ENCODE results near the gene STYXL1.
"Not testable (repeated sequence)": the region's sequence is repeated elsewhere in the genome, so short reads cannot be mapped to it uniquely, and the experiment has no call there.

STYXL1 gene

DNA sequence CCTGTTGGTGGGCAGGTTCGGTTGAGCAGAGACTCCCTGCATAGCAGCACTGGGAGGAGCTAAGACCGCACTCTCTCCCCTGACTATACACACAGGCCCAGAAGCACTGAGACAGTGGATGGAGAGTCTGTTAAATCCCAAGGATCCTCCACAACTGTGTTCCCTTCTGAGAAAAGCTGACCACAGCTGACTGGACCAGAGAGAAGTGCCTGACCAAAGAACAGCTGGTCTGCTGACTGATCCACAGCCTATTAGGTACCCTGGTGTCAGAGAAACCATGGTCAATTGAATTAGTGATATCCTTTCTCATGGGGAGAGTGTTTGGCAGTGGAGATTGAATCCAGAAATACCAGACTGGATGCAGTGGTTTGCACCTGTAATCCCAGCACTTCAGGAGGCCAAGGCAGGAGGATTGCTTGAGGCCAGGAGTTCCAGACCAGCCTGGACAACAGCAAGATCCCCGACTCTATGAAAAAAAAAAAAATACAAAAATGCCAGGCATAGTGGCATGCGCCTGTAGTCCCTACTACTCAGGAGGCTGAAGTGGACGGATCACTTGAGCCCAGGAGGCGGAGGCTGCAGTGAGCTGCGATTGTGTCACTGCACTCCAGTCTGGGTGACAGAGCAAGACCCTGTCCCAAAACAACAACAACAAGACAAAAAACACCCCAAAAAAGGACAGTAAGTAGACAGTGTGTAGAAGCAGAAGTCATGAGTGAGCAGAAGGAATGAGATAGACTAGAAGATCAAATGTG, 25.6 kb downstream of the STYXL1 start:
- DNase-seq, result no peak

DNA sequence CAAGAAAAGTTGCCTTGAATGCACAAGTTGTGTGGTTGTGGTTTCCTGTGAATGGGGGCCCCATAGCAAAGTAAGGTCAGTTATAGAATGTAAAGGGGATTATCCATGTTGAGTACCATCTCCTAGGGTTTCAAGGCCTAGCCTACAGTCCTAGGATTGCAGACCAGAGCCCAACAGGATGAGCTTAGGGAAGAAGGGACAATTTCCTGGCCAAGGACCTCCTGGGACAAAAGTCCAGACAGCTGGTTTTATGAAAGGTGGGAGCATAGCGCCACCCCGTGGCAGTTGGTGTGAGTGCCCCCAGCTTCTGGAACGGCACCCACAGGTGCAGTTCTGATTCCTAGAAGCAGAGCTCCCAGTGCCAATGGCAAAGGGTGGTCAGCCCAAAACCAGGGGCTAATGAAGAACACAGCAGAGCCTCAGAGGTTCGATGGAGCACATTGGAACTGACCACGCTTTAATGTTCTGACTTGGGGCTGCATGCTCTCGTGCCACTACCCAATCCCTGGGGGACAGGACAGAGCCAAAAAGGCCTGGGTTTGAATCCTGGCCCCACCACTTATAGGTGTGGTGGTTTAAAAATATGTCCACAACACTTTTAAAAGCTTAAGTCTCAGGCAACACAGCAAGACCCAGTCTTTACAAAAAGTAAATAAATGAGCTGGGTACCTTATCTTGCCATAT, 27.6 kb downstream of the STYXL1 start:
- DNase-seq, result peak; percentile 74

DNA sequence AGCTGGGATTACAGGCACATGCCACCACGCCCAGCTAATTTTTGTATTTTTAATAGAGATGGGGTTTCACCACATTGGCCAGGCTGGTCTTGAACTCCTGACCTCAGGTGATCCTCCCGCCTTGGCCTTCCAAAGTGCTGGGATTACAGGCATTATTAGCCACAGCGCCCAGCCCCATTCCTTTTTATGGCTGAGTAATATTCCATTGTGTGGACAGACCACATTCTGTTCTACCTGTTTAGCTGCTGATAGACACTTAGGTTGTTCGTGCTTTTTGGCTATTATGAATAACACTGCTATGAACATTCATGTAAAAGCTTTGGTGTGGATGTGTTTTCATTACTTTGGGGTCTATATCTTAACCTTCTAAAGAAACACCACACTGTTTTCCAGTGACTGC, 29.3 kb downstream of the STYXL1 start:
- not testable (repeated sequence) for DNase-seq

DNA sequence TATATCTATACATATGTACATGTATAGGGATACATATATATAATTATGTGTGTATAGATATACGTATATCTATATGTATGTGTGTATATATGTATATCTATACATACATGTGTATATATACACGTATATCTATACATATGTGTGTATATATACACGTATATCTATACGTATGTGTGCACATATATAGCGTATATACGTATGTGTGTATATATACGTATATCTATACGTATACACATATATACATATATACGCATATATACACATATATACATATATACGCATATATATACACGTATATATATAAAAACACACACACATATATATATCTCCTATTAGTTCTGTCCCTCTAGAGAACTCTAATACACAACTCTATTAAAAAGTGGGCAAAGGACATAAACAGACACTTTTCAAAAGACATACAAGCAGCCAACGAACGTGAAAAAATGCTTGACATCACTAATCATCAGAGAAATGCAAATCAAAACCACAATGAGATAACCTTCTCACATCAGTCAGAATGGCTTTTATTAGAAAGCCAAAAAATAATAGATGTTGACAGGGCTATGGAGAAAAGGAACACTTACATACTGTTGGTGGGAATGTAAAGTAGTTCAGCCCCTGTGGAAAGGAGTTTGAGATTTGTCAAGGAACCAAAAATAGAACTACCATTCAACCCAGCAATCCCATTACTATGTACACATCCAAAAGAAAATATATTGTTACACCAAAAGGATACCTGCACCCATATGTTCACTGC, 31.4 kb downstream of the STYXL1 start:
- no peak for DNase-seq

DNA sequence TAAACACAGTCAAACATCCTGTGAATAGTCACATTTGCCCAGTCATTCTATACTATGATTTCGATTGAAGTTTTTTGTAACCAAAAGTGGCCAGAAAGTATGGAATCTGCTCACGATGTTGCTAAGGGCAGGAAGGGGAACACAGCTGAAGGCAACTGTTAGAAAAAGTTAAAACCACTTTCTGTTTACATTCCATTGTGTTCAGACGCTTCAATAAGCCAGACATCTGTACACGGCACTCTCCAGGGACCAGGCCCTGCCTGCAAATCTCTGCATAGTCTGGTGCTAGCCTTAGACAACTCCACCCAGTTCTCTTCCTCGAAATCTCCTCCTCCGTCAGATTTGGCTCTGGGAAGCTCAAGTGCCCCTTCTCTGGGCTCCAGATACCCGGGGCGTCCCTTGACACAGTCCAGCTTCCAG, 36.3 kb downstream of the STYXL1 start:
- no peak for DNase-seq

DNA sequence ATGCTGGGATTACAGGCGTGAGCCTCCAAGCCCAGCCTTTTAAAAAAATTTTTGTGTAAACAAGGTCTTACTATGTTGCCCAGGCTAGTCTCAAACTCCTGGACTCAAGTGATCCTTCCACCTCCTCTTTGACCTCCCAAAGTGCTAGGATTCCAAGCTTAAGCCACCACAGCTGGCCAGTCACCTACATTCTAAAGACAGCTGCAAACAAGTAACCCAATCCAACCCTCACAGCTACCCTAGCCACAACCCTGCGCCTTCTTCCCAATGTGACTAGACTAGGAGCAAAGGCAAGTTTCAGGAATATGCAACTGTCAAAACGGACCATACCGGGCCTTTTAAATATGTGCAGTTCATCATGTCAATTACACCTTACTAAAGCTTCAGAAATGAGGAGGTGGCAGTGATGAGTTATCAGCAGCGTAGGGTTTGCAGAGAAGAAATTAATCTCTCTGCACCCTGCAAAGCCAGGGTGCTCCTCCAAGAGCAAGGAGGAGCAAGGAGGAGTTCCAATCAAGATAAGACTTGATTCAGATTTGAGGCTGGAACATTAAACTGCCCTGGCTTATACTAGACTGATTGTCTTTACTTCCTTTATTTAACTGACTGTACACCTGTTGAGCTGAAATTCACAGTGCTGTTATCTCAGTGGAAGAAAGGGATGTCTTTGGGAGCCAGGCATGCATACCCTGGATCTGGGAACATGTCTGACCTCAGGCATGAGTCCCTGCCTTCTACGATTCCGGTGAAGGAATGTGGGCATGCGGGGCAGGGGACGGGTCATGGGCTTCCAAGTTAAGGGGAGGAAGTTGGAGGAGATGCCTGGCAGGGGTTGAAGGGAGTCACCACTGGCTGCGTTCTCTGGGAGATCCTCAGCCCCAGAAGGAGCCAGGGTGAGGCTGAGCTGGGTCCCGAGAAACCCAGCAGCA, 37.9 kb downstream of the STYXL1 start:
- no peak for DNase-seq

DNA sequence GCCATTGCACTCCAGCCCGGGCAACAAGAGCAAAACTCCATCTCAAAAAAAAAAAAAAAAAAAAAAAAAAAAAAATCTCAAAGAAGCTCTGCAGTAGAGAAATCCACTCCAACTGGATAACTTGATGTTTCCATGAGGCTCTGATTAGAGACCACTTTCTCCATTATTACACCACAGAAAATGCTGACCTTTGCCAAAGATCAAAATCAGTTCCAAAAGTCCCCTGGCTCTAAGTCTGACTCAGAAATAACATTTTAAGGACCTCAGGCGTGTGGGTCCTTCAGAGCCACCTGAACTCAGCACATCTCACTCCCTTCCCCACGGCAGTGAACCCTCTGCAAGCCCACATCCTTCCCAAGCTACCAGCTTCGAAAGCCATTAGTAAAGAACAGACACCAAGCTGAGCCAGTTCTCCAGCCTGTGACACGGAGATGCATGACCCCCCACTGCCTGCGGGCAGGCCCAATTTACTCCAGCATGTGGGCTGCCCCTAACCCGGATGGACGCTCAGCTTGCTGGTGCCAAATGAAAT, 39.6 kb downstream of the STYXL1 start:
- DNase-seq, result peak; percentile 63

DNA sequence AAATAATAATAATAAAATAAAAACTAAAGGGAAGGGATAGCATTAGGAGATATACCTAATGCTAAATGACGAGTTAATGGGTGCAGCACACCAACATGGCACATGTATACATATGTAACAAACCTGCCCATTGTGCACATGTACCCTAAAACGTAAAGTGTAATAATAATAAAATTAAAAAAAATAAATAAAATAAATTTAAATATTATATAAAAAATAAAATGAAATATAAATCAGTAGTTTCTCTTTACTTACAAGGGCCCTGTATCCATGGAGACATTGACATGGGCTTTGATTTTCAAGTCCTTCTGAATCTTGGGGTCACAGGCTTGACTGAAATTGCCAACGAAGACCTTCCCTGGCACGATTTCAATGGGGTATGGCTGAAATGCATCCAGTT, 42.8 kb downstream of the STYXL1 start:
- not testable (repeated sequence) for DNase-seq

DNA sequence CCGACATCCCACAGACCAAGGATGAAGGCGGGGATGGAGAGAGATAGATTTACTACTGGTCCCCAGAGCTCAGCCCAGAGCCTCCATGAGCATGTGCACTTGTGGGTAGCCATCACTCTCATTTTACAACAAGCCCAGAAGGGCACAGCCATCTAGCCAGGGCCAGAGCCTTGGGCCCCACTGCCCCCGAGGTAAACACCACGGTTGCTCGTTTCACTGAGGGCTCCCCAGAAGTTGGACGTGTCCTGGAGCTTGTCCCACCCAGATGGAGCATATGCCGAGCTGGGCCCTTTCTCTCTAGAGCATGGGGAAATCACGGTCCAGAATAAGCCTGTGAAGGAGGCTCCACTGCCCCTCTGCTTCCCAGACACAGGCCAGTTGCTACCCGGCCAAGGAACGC, 44.4 kb downstream of the STYXL1 start:
- DNase-seq, result no peak

DNA sequence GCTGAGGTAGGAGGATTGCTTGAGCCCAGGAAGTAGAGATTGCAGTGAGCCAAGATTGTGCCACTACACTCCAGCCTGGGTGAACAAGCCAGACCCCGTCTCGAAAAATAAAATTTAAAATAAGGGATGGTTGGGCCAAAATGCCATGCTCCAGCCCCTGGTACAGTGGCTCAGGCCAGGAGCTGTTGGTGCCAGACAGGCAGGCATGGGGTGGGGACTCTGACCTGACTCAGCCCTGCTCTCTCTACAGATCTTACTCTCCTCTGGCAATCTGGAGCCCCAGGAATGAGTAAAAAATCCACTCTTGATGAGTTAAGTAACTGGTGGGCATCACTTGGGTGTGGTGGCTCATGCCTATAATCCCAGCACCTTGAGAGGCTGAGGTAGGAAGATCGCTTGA, 45.0 kb downstream of the STYXL1 start:
- DNase-seq, result no peak

DNA sequence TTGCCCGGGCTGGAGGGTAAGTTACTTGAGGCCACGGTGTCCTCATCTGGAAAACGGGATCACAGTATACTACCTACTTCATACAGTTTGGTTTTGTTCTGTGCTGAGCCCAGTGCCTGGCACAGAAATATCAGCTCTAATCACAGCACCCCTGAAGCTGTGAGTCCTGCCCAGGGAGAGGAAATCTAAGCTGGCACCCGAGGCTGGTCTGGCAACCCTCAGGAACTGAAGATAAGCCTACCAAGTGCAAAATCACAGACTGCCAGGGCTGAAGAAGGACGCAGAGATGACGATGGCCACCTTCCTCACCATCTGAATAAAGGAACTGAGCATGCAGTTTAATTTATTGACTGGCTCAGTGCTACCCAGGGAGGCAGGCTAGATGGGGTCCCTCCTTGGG, 45.7 kb downstream of the STYXL1 start:
- no peak for DNase-seq

DNA sequence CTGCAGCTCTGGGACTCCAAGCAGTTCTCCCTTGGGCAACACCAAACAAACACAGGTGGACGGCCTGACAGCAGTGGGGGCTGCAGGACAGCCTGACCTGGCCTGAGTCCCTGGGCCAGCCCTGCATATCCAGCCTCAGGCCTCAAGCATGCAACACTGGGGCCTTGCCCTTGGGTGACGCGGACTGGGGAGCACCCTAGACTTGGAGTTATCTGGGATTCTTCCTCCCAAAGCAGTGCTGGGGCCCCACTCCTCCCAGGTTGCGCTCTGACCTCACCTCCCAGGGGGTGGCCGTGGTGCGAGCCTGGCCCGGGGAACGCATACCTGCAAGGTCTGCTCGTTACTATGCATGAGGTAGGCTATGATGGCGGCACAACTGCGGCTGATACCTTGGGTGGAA, 47.2 kb downstream of the STYXL1 start:
- DNase-seq, result no peak

DNA sequence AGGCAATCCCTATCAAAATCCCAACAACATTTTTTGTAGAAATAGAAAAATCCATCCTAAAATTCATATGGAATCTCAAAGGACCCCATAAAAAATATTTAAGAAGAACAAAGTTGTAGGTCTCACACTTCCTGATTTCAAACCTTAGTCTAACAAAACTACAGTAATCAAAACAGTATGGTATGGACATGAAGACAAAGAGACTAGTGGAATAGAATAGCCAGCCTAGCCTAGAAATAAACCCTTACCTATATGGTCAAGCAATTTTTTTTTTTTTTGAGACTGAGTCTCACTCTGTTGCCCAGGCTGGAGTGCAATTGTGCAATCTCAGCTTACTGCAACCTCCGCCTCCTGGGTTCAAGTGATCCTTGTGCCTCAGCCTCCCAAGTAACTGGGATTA, 49.8 kb downstream of the STYXL1 start:
- DNase-seq, result no peak

DNA sequence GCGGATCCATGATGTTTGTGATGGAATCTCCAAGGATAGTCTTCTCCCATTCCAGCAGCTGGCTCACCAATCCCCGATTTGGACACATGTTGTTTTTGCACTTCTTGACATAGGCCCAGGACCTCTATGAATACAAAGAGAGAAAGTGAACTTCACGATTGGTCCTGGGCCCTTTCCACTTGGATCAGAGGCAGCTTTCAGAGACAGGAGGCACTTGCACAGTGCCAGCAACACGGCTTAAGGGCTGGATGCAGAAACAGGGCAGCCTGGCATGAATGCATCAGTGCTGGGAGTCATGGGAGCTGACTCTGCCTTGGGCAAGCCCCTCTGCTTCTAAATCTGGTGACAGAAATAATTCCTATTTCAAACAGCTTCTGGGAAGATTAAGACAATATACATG, 51.3 kb downstream of the STYXL1 start:
- no peak for DNase-seq

DNA sequence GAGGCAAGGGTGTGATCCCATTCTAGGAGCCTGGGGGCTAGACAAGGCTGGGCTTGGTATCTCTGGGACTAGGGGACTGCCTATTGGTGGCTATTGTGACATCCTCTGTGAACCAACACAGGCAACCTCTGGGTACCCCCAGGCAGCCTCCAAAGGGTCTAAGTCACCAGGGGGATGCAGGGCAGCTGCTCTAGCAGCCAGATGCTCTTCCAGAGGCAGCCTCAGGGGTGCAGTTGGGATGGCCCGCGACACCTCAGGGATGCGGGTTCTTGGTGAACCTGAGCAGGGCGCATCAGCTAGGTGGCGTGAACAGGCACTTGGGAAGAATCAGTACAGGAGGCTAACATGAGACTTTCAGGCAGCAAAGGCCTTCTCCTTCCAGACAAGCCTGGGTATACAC, 51.8 kb downstream of the STYXL1 start:
- no peak for DNase-seq

DNA sequence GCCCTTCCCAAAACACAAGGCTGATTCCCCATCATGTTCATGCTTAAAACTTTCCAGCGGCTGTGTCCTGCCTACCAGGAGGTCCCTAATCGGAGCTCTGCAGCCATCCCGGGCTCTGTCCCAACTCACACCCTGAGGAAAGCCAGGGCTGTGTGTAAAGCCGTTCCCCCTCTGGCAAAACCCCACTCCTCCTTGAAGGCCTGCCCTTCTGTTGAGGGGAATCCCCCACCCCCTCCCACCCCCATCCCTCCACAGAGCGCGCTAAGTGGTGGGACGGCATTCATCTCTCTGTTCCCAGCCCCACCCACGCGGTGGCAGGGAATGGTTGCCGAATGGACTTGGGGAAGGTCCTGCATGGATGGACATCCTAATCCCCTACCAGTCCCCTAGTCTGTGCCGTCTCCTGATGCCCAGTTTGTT, 52.7 kb downstream of the STYXL1 start:
- no peak for DNase-seq

DNA sequence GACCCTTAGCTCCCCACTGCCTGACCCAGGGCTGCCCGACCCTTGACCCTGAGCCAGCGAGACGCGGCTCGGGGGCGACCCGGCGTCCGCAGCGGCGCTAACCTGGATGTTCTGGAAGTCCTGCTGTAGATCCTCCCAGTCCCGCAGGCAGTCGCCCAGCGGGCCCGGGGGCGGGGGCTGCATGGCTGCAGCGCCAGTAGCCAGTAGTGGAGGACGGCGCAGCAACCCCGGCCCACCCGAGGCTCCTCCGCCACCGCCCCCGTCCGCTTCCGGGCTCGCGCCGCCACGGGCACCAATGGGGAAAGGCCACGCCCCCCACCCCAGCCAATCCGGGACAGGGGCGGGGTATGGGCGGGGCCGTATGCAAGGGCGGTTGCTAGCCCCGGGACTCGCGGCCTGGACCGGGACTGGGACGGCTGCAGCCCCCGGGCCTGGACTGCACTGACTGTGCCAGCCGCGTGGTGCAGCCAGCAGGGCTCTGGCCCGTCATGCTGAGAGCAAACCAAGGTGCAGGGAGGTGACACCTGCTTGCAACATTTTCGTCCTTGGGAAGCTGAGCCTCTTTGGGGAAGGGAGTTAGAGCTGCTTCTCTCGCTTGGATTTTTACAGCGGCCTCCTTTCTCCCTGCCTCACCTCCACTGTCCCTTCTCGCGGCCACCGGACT, 53.3 kb downstream of the STYXL1 start, which contains the start of gene TMEM120A:
Gene TMEM120A, minus strand, starts transcription at position 208 of the 664 bp plus-strand sequence. Its CDS starts 25 bp downstream, at position 183.
- peak; percentile 94 for DNase-seq

DNA sequence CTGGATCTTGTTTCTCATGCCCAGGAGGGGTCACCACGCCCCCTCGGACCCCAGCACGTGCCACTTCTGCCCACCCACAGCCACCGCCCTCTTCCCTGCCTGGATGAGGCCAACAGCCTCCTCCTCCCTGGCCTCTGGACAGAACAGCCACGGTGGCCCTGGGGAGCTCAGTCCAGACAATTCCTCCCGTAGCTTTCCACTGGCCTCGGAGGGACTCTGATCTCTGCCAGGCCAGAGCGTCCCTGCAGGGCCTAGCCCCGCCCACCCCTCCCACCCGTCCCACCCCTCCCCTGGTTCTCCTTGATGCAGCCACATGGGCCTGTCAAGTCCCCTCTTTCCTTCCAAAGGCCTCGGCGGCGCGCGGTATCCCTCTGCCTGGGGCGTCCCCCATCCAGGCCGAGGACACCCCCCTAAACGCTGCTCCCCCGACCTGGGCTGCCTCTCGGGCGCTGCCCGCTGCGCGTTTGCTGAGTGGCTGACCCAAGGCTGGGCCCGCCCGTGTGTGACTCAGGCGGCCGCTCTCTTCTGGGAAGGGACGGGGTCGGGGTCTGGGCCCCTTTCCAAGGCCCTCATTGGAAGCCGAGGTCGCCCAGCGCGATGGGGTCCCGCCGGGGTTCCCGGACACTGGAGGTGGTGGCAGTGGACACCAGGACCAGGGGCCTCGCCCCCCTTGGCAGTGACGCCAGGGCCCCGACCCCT, 54.0 kb downstream of the STYXL1 start:
- no peak for DNase-seq

DNA sequence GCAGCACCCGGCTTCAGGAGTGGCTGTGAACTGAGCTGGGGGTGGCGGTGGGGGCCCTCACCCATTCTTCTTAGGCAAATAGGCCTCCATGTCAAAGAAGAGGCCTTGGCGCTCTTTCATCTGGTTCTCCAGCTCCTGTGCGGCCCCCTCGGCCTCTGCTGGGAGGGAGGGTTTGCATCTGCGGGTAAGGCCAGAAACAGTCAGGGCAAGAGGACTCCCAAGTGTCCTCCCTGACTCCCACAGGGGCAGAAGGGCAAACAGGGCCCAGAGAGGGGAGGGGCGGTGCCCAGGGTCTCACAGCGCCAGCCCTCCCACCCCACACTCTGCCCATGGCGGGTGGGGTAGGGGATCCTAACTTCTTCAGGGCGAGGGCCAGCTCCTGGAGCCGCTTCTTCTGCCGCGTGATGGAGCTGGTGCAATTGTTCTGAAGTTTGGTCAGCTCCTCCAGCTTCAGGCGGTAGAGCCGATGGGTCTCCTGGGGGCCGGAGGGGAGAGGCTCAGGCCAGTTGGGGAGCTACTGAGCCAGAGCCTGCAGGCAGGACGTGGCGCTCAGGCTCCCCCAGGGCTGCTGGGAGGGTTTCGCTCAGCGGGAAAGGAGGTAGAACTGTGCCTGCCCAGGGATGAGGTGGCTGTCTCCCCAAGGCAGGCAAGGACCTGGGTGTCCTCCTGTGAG, 55.6 kb downstream of the STYXL1 start:
- no peak for DNase-seq

DNA sequence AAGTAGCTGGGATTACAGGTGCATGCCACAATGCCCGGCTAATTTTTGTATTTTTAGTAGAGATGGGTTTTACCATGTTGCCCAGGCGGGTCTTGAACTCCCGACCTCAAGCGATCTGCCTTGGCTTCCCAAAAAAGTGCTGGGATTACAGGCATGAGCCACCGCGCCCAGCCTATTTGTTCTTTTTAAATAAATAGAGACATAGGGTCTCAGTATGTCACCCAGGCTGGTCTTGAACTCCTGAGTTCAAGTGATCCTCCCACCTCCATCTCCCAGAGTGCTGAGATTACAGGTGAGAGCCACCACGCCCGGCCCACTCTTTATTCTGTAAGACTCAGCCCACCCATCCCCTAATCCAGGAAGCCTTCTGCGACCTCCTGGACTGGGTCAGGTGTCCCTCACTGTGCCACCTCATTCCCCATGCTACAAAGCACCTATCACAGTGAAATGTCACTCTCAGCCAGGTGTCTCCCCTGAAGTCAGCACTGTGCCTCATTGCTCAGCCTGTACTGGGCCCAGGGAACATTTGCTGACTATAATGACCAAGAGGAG, 56.2 kb downstream of the STYXL1 start:
- no peak for DNase-seq
